Activated naive CD4-positive, alpha-beta T cell (primary cell): ENCODE data around the gene PPARD.

Source experiments
- DNase-seq, 4 experiments: peaks; one replicate each; lab custom pipeline; 2025; lab: John Stamatoyannopoulos, UW

The PPARD gene

DNA sequence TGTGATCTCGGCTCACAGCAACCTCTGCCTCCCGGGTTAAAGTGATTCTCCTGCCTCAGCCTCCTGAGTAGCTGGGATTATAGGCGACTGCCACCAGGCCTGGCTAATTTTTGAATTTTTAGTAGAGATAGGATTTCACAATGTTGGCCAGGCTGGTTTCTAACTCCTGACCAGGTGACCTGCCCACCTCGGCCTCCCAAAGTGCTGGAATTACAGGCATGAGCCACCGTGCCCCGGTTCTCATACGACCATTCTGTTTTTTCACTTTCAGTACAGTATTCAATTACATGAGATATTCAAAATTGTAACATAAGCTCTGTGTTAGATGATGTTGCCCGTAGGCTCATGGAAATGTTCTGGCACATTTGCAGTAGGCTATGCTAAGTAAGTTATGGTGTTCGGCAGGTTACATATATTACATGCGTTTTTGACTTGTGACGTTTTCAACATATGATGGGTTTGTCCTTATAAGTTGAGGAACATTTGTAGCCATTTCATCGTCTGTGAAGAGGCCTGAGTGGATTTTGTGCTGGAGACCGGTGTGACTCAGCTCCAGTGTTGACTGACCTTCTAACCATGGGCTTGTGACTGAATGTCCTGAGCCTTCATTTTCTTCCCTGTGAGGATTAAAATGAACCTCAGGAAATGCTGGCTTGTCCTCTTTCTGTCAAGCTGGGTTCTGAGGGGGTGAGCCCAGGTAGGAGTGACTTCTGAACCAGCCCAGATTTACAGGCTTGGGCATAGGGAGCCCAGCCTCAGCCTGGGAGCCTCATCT, 12.2 kb downstream of the PPARD start:
- DNase-seq: no peak

- no peak for DNase-seq
Measured at GRCh38 chr6:35356391-35356790, 14.0 kb downstream of the PPARD start.

- DNase-seq: no peak
Measured at GRCh38 chr6:35357677-35358076, 15.3 kb downstream of the PPARD start.

GRCh38 chr6:35358086-35358485, 15.7 kb downstream of the PPARD start:
- DNase-seq: no peak

- DNase-seq: no peak
Measured at GRCh38 chr6:35359346-35359743, 17.0 kb downstream of the PPARD start.

DNA sequence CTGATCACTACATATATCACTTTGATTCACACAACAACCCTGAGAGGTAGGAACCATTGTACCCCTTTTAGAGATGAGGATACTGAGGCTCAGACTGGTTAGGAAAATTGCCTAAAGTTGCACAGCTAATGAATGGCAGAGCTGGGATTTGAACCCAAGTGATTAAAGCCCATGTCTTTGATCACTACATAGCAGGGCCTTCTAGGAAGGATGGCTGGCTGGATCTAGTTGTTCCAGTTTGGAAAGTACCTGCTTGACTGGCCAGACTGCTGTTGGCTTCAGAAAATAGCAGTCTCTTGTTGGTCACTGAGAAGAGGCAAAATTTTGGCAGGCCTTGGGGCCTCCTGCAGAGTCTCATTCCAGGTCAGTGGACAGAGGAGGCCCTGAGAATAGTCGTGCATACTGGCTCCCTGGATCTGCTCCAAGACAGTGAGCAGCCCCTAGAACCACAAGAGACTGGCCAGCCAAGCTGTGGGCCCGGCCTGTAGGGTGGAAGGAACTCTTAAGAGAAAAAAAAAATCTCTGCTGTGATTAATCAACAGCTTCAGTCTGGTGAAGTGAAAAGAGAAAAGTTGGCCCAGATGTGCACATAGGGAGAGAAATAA, 17.5 kb downstream of the PPARD start:
- no peak for DNase-seq

DNA sequence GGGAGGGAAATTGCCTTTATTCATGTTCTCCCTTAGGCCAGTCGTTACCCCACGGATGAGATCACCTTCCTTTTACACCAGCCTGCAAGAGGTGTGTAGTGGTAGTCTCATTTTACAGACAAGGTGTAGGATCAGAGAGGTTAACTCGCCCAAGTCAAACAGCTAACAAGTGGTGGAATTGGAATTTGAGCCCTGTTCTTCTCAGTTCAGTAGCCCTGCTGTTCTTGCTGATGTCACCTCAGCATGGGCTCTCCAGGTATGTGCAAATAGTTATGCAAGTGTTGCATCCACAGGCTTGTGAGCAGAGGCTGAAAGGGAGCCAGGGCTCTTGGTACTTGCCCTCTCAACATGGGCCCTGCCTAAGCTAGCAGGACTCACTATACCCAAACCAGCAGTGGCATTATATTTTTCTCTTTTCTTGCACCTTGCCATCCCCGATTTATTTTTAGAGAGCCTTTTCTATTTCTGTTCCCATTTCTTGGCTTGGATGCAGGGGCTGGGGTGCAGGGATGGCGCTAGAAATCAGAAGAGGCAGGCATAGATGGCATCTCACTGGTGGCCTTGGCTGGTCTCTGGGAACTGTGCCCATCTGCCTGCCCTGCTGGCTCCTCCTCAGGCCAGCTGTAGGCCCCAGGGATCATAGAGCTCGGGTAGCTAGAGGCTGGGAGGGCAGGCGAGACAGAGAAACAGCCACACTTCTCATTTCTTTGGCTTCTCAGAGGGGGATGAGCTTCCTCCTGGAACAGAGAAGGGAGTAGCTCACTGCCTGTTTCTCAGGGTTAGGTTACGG, 18.2 kb downstream of the PPARD start:
- no peak for DNase-seq

DNA sequence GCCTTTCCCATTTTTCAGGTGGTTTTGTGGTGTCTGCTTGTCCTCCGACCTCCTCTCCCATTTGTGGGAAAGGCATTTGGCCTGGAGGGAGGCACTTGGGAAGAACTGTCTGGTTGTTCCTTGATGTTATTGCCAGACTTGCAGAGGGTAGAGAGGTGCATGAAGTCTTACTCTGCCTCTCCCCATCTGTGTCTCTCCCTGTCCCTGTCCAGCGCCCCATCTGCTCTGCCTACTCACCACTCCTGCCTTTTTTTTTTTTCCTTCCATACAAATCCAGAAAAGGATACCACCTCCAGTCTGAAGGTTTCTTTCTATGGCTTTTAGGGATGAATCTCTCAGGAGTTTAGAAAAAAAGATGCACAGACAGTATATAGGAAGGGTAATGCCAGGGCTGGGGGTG, 19.8 kb downstream of the PPARD start:
- DNase-seq: no peak

- DNase-seq: no peak
Measured at GRCh38 chr6:35363293-35363750, 21.0 kb downstream of the PPARD start.

GRCh38 chr6:35365594-35366203, 23.3 kb downstream of the PPARD start:
- no peak for DNase-seq

- no peak for DNase-seq
Measured at GRCh38 chr6:35366204-35366596, 23.8 kb downstream of the PPARD start.

DNA sequence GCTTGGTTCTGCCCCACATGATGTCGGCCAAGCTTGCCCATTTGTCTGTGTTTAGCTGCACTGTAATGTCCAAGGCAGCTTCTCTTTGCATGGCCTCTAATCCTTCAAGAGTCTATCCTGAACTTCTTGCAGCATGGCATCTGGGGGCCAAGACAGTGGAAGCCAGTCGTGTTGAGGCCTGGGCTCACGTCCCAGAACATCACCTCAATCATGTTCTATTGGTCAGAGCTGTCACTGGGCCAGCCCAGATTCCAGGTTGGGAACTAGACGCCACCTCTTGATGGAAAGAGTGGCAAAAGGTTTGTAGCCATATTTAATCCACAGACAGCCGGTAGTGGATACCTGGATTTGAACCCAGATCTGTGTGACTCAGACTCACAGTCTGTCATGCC, 25.3 kb downstream of the PPARD start:
- no peak for DNase-seq

DNA sequence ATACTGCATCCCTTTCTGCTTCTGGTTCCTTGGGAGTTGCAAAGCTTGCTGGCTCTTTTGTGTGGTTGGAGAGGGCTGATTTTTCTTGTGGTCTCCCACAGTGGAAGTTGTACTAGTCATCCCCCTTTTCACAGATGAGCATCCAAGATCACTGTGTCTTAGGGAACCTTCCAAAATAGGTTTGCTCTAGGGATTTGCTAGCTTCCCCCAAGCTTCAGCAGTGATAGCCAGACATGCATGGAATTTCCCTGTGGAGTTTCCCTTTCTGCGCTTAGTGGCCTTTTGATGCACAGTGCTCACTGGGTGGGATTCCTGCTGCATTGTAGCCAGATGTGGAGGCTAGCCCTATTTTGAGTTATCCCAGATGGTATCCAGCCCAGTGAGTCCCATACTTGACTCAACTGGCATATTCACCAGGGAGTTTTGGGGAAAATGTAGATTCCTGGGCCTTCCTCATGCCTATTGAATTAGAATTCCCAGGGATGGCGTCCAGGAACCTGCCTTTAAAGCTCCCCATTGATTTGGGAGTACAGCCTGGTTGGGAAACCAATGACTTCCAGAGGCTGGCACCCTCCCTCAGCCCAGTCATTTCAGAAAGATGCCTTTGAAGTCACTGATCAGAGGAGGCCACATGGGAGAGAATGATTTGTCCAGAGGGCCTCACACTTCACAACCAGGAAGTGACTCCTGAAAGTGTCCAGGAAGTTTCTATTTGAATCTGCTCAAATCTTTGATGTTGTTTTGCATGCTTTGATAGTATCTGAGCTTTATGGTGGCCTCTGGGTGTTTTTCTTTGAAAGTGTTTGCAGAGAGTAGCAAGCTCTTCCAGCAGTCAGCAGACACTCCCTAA, 25.9 kb downstream of the PPARD start:
- no peak for DNase-seq

- DNase-seq: no peak
Measured at GRCh38 chr6:35370124-35370741, 27.9 kb downstream of the PPARD start.

DNA sequence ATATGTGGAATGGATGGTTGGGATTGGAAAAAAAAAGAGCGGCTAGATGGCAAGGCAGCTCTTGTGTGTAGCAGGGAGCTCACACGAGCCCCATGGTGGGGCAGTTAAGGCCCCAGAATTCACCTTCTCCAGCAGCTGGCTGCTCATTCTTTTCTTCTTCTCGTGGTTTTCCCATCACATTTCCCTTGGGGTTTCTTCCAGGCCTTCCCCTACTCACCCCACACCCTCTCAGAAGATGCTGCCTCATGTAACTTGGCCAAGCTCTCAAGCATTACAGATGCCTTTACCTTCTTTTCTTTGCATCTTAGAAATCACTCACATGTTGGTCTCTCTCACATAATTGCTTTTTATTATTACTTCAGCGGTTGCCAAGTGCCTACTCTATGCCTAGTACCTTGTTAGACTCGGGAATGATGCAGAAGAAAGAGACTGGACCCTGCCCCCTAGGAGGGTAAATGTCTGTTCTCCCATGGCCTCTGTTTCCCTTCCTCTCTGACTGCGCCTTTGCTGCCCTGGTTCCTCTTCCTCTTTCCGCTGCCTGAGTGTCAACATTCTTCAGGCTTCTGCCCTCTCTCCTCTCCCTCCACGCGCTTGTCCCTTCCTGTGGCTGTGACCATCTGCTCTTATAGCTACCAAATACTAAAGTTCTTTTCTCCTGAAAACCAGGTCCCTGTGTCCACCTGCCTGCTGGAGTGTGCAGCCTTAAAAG, 28.6 kb downstream of the PPARD start:
- no peak for DNase-seq

DNA sequence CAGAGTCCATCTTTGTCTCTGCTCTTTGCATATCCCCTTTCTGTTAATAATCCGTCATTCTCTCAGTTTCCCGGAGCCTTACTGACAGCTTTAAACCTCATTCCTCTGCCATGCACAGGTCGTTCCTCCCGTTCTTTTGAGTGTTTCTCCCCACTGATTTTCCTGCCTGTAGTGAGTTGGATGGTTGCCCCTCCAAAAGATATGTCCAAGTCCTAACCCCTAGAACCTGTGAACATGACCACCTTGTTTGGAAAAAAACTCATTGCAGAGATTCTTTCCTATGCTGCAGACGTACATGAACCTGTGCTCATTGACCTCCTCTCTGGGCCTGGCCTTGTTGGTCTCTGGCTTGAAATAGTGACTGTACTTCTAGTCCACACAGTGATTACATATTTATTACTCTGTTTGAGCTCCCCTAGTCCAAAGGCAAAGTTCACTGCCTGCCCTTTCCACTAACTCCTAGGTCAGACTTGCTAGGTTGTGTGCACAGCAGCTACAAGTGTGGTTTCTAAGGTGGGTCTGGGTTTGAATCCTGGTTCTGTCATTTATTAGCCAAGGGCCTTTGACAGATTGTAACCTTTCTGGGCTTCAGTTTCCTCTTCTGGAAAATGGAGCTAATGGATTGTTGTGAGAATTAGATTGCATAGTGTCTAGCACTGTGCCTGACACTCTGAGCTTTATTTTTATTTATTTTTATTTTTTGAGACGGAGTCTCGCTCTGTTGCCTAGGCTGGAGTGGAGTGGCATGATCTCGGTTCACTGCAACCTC, 29.3 kb downstream of the PPARD start:
- no peak for DNase-seq

GRCh38 chr6:35372633-35373032, 30.3 kb downstream of the PPARD start:
- DNase-seq: no peak

GRCh38 chr6:35376281-35376680, 33.9 kb downstream of the PPARD start:
- DNase-seq: no peak

- DNase-seq: no peak
Measured at GRCh38 chr6:35377002-35377401, 34.6 kb downstream of the PPARD start.

- no peak for DNase-seq
Measured at GRCh38 chr6:35378261-35378660, 35.9 kb downstream of the PPARD start.
